GM12865 (cell line): Measurements from ENCODE around the gene DIP2C.
"Not testable (repeated sequence)": the region's sequence is repeated elsewhere in the genome, so short reads cannot be mapped to it uniquely, and the experiment has no call there.

Experiments
- DNase-seq: peaks from one replicate; pipeline ENCODE4 v3.0.0; 2010; ENCODE audit warnings: low read depth
- H3K4me3 ChIP-seq: 2 replicates; pipeline ENCODE4 v1.5.1; 2011; ENCODE audit warnings: mild to moderate bottlenecking, low read depth, low read length, control low read depth
- TF ChIP-seq, protein P1 (sequence below): IDR thresholded peaks from 2 replicates; pipeline ENCODE4 v1.5.1; 2011; ENCODE audit warnings: low read length, control low read depth, low read depth, inconsistent platforms; ENCODE audit not compliant: insufficient read depth; ENCODE audit errors: missing control alignments

DIP2C gene

GRCh38 chr10:354901-355617, 334.4 kb downstream of the DIP2C start:
- DNase-seq, result no peak
- TF ChIP-seq, protein P1, sequence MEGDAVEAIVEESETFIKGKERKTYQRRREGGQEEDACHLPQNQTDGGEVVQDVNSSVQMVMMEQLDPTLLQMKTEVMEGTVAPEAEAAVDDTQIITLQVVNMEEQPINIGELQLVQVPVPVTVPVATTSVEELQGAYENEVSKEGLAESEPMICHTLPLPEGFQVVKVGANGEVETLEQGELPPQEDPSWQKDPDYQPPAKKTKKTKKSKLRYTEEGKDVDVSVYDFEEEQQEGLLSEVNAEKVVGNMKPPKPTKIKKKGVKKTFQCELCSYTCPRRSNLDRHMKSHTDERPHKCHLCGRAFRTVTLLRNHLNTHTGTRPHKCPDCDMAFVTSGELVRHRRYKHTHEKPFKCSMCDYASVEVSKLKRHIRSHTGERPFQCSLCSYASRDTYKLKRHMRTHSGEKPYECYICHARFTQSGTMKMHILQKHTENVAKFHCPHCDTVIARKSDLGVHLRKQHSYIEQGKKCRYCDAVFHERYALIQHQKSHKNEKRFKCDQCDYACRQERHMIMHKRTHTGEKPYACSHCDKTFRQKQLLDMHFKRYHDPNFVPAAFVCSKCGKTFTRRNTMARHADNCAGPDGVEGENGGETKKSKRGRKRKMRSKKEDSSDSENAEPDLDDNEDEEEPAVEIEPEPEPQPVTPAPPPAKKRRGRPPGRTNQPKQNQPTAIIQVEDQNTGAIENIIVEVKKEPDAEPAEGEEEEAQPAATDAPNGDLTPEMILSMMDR, result no peak
- H3K4me3 ChIP-seq, result no peak overlapping the region

GRCh38 chr10:352476-353235, 336.8 kb downstream of the DIP2C start:
- no peak for DNase-seq
- no peak overlapping the region for H3K4me3 ChIP-seq
- TF ChIP-seq, protein P1, result no peak

GRCh38 chr10:351770-352334, 337.6 kb downstream of the DIP2C start:
- no peak for DNase-seq
- TF ChIP-seq, protein P1, result no peak
- H3K4me3 ChIP-seq, result no peak overlapping the region

DNA sequence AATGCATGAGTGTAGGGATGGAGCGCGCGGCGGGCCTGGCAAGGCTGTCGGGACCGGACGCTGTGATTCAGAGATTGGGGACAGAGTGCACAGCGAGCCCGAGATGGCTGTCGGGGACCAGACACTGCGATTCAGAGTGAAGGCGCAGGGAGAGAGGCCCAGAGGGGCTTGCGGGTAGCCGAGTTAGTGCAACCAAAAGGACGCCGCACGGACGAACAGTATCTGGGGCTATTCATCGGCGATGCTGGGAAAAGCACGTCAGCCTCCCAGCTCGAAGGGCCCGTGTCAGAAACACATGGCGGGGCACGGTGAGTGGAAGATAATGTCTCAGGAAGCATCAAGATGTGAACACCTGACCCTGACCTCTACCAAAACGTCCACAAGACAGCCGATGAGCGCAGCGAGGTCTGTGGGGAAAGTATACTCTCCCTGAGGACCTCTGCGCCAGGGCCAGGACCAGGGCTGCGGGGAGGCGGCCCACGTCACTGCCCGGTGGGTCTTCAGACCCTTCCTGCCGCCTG, 338.4 kb downstream of the DIP2C start:
- H3K4me3 ChIP-seq, result no peak overlapping the region
- TF ChIP-seq, protein P1, result no peak
- DNase-seq, result no peak

DNA sequence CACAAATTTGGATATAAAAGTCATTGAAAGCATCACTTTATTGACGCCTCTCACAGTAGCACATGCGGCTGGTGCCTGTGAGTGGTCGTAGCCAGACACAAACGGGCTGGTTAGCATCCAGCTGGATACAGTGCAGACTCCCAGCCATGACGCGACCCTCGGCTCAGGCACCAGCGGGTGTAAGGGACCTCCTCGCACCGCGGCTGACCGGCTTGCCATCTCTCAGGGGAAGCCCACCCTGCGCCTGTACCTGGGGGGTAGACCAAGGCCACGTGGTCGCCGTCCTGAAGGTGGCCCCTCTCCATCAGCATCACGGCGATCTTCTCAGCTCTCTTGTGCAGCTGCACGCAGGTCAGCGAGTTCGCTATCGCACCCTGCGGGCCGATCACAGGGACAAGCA, 340.4 kb downstream of the DIP2C start:
- DNase-seq, result no peak
- H3K4me3 ChIP-seq, result no peak overlapping the region
- TF ChIP-seq, protein P1, result no peak

GRCh38 chr10:348456-348855, 341.0 kb downstream of the DIP2C start:
- TF ChIP-seq, protein P1, result no peak
- no peak overlapping the region for H3K4me3 ChIP-seq
- DNase-seq, result no peak

GRCh38 chr10:347774-348173, 341.7 kb downstream of the DIP2C start:
- not testable (repeated sequence) for H3K4me3 ChIP-seq, DNase-seq

DNA sequence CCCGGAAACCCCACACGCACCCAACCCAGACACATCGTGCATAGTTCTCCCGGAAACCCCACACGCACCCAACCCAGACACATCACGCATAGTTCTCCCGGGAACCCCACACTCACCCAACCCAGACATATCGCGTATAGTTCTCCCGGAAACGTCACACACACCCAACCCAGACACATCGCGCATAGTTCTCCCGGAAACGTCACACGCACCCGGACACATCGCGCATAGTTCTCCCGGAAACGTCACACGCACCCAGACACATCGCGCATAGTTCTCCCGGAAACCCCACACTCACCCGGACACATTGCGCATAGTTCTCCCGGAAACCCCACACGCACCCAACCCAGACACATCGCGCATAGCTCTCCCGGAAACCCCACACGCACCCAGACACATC, 342.3 kb downstream of the DIP2C start:
- DNase-seq, H3K4me3 ChIP-seq: not testable (repeated sequence)
